GM18511 (cell line): Measurements from ENCODE around the gene AUTS2.

Experiments used
- ATAC-seq: cut with Tn5 transposase; IDR thresholded peaks from one replicate; pipeline ENCODE4 v1.9.1; 2021; ENCODE audit warnings: mild to moderate bottlenecking, moderate library complexity; ENCODE audit not compliant: unreplicated experiment

The AUTS2 gene

DNA sequence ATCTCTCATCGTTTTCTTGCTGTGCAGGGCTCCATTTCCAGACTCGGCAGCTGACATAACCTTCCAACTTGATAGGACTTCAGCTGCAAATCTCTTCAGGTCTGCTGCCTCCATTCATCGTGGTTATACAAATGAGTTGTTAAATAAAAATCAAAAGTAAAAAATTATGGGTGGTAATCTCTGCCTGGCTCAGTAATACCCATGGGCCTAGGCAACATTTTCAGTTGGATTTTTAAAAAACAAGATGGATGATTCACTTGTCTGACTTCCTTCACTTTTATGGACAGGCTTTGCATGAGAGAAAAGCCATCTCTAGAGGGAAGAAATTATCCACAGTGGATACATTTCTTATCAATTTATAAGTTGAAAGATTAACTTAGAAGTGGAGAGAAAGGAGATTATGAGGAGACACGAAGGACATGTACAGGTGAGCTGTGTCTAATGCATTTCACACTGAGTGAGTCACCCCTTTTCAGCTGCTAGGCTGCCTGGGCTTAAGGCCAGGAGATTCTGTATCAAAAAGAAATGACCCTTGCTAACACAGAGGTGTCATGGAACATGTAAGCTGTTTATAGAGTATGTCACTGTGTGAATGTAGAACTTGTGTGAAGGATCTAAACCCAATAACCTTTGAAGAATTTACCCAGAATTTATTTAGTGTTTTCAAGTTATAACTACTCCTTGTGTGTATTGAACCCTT, 495.1 kb downstream of the AUTS2 start:
- no peak for ATAC-seq

- no peak for ATAC-seq
Observed at GRCh38 chr7:70094831-70095230, 496.6 kb downstream of the AUTS2 start.

DNA sequence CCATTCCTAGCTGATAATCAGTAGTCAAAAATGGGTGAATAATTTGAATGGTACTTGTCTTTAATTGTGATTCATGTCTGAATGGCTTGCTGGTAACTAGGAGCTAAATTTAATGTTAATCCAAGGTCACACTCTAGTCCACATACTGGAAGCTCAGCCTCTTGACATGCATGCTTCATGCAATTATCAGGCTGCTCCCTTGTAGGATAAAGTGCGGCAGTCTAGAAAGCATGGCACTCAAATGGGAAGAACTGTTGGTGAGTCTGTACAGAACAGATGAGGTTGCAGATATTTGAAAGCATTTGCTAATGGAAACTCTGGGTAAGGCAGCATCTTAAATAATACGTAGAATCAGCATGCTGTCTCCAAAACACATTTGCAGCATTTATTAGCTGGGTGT, 499.4 kb downstream of the AUTS2 start:
- ATAC-seq = no peak

GRCh38 chr7:70098133-70098561, 499.9 kb downstream of the AUTS2 start:
- ATAC-seq = no peak

DNA sequence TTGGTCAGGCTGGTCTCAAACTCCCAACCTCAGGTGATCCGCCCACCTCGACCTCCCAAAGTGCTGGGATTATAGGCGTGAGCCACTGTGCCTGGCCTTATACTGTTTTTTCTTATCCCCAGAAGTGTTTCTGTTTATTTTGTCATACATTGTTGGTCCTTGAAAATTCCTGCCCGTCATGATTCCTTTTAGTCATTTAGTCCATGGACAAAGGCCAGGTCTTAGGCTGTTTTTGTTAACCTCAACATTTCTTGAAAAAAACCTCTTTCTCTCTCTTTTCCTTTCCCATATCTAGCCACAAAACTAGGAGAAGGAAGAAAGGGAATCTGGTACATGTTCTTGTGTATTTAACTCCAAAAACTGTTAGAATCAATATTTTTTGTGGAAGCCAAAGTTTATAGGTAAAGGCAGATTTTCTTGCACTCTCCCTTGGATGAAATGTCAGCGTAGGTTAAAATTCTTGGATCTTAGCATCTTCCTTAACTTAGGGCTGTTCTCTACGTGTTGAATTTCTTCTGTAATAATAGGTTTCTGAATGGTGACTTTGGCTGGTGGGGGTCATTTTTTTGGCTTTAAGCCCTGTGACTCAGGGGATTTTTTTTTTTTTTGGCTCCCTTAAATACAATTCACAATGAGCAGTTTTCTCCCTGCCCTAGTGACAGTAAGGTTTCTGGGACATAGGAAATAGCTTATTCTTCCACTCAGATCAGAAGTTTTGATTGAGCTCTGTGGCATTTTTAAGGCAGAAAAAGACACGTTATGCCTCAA, 500.8 kb downstream of the AUTS2 start:
- no peak for ATAC-seq

- no peak for ATAC-seq
Observed at GRCh38 chr7:70104243-70104642, 506.0 kb downstream of the AUTS2 start.

DNA sequence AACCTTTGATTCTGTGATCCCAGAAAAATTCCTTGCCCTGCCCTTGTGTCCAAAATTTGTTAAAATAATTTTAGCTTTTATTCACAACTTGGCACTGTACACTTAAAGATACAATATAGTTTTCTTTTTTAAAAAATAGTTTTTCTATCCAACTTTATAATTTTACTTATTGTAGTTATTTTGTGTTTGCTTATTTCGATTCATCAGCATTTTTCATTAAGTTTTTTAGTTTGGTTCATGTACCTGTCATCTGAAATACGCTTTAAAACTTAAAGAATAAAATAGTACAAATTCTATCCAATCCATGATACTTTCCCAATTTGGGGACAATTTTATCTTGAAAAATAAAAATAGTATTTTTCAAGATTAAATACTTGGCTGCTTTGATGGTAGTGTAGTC, 514.8 kb downstream of the AUTS2 start:
- ATAC-seq = no peak

- no peak for ATAC-seq
Observed at GRCh38 chr7:70113536-70113935, 515.3 kb downstream of the AUTS2 start.

DNA sequence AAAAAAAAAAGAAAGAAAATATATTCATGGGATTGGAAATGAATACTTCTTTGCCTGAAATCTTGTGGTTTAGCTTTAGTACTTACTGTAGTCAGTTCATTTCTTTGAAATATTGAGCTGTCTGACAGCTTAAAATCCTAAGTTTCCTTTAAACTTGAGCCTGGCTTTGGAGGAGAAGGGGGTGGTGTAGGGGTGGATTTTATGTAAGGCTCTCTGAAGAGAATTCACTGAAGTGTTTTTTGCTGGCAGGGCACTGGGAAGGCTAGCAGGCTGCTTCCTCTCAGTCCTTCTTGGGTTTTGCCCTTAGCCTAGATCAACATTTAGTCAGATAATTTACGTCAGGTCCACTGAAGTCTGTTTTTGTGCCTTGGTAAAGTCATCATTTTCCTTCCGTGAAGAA, 516.5 kb downstream of the AUTS2 start:
- no peak for ATAC-seq

GRCh38 chr7:70116244-70116643, 518.0 kb downstream of the AUTS2 start:
- ATAC-seq = no peak

DNA sequence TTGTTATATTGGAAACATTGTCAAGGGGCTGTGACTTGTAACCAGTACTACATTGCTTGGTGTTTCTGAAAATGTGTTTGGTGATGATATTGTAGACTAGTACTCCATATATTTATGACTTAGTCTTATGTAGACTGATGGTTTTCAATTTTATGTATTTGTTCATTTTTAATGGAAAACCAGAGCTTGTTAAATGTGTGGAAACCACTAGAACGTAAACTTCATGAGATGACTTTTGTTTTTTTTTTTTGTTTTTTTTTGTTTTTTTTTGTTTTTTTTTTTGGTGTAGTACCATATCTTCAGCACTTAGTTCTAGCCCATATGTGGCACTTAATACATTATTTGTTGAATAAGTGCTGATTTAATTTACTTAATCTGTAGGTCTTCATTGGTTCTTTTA, 518.6 kb downstream of the AUTS2 start:
- no peak for ATAC-seq

- no peak for ATAC-seq
Observed at GRCh38 chr7:70120851-70121250, 522.6 kb downstream of the AUTS2 start.

DNA sequence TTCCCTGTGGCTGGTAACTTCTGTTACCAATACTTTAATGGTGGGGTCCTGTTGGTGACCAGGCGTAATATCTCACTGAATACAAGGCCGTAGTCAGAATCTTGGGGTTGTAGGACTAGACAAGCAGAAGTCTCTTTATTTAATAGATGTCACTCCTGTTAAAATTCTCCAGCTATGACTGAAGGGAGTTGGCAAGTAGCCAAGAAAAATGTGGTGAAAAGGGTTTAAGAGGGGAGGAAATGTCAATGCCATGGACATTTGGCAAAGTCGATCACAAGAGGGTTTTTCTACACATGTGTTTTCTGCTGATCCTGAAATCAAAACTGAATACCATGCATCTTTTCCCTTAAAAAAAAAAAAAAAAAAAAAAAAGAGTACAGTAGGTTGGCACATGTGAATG, 533.5 kb downstream of the AUTS2 start:
- ATAC-seq = no peak

GRCh38 chr7:70132226-70132851, 534.1 kb downstream of the AUTS2 start:
- no peak for ATAC-seq

DNA sequence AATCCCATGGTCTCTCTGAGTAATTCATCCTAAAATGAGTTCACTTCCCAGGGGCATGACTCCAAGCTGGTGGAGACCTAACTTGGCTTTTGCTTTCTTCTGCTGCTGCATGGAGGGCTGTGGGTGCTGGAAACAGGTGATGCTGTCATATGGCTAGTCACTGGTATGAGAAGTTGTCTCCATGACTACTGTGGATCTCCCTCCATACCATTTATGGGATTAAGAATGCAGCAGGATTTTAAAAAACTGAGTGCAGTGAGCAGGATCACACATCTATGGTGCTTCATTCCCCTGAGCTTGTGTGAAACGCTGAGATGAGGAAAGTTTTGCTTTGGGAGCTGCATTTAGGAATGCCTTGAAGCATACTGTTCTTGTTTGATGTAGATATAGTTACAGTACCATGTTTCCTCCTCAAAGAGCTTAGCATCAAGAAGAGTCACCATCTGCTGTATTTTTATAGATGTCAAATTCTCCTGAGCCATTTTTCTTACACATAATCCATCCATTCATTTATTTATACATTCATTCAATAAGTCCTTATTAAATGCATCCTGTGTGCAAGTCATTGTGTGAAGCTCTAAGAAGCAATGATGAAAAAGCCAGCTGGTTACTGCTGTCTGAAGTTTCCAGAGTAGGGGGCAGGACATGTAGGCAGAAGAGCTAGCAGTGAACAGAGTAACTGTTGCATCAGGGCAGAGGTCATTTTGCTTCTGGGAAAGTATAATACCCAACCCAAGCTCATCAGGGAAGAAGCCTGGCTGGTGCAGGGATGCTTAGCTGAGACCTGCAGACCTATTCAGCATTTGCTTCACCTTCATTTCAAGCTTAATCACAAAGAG, 534.8 kb downstream of the AUTS2 start:
- ATAC-seq = no peak

GRCh38 chr7:70134029-70134770, 535.9 kb downstream of the AUTS2 start:
- no peak for ATAC-seq

DNA sequence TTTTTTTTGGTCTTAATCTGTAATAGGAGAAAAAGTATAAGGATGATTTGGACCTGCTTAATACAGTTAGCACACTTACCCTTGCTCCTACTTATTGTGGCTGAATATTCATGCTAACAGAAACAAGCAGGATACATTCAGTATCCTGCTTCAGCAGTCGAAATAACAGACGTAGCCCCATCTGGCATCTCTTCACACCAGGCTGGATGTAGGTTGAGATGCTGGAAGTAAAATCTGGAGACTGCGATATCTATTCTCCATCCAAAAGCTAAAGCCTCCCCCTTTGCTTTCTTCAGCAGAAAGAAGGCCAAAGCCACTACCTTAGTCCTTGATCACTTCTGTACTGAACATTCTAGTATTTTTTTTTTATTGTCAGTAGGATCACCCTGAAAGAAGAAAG, 537.4 kb downstream of the AUTS2 start:
- ATAC-seq = no peak

DNA sequence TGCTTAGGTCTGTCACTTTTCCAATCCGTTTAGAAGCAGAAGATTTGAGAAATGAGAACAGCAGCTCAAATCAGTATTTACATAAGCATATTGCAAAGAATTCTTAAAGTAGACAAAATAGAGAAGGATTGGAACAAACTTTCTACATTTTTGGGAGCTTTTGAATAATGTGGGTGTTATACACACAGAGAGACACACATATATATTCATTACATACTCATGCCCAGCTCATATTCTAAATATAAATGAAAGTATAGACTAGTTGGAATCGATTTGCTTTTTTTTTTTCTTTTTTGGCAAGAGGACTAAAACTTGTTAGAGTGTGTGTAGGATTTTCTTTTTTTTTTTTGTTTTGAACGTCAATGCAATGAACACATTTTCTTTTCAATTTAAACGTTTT, 538.9 kb downstream of the AUTS2 start:
- no peak for ATAC-seq

GRCh38 chr7:70142247-70142932, 544.1 kb downstream of the AUTS2 start:
- ATAC-seq = no peak
